GM19035 (cell line): ENCODE data around the gene SETD3.

Experiments
- ATAC-seq: cut with Tn5 transposase; IDR thresholded peaks from one replicate; pipeline ENCODE4 v1.9.1; 2021; ENCODE audit not compliant: unreplicated experiment

SETD3 gene

DNA sequence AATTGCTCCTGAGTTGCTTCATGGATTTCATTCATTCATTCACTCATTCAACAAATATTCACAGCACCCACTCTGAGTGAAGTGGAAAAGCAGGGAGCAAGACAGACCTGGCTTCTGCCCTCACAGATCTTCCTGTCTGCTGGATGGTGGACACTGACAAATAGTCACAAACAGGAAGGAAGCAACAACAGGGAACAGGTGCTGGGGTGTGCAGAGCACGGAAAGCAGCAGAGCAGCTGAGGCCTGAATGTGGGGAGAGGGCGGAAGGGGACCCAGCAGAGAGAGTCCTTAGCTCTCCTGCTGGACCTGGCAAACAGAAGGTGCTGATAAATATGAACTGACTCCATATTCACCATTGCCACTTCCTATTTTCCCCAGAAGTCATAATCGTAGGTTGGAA lies 54.4 kb downstream of the SETD3 start:
- ATAC-seq, result no peak

DNA sequence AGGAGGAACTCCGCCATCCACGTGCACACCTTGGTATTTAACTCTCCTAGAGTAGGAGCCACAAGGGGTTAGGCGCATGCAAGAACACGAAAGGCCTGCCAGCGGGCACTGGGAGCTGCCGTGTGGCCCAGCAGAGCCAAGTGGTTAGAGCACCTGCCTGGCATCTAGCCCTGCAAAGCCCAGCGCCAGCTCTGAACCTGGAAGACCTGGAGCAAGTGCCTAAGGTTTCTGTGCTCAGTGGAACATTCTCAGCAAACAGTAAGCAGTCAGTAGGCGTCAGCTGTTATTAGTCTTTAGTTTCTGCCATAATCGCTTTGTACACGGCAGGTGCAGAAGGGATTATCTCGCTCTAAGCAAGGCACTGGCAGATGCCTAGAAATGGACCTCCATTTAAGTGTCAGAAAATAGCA lies 55.4 kb downstream of the SETD3 start:
- ATAC-seq, result no peak

DNA sequence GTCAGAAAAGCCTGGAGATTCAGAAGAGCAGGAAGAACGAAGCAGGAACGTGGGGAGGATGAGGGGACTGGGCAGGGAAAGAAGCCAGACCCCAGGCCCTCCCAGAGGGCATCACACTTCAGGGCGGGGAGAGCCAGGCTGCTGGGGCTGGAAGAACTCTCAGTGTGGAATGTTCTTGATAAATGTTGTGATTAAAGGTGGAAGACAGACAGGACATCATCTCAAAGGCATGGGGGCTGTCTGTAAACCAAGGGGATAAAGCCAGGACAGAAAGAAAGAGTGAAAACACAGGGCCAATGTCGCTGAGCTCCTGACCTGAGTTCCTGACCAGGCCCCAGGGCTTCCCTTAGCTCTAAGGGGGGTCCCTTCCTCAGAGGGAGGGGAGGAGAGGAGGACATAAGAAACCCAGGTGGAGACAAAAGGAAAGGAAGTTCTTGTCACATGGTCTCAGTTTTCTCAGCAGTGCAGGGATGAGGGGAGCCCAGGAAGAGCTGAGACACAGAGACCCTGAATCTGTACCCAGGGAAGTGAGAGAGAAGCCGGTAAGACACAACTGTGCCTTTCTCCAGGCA lies 56.3 kb downstream of the SETD3 start:
- no peak for ATAC-seq

DNA sequence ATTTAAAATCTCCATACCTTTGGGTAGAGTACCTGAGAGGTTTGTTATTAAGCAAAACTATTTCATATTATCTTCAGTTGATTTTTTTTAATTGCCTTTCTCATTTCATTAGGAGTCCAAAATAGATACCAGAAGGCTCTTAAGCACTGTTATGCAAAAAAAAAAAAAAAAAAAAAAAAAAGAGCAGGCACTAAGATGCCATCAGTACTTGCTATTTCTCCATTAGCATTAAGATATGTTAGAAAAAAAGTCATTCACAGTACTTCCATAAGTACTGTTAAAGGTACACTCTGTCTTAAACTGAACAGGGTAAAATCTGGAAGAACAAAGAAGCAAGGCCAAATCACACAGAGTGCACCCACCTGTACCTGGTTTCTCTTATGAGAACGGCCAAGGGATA lies 57.2 kb downstream of the SETD3 start:
- ATAC-seq, result no peak

GRCh38 chr14:99422228-99423010 lies 58.2 kb downstream of the SETD3 start:
- ATAC-seq, result no peak

DNA sequence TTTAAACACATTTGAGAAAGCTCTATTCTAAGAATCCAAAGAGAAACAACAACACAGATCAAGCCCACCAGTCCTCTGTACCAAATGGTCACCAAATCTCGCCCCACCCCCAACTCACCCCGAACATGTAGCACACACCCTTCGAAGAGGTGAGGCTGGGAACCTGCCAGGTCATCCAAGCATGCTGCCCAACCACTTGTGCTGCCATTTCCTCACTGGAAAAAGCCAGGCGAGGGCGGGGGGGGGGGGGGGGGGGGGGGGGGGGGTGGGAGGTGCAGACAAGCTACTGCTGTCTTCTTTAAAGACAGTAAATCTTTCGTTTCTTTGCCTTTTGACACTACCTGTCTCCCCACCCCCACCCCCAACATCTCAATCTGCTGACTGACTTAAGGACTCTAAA lies 59.9 kb downstream of the SETD3 start:
- no peak for ATAC-seq

GRCh38 chr14:99419905-99420304 lies 60.8 kb downstream of the SETD3 start:
- ATAC-seq, result no peak

- no peak for ATAC-seq
Measured at GRCh38 chr14:99418242-99418641, 62.4 kb downstream of the SETD3 start.

- ATAC-seq, result no peak
Measured at GRCh38 chr14:99416909-99417308, 63.8 kb downstream of the SETD3 start.

DNA sequence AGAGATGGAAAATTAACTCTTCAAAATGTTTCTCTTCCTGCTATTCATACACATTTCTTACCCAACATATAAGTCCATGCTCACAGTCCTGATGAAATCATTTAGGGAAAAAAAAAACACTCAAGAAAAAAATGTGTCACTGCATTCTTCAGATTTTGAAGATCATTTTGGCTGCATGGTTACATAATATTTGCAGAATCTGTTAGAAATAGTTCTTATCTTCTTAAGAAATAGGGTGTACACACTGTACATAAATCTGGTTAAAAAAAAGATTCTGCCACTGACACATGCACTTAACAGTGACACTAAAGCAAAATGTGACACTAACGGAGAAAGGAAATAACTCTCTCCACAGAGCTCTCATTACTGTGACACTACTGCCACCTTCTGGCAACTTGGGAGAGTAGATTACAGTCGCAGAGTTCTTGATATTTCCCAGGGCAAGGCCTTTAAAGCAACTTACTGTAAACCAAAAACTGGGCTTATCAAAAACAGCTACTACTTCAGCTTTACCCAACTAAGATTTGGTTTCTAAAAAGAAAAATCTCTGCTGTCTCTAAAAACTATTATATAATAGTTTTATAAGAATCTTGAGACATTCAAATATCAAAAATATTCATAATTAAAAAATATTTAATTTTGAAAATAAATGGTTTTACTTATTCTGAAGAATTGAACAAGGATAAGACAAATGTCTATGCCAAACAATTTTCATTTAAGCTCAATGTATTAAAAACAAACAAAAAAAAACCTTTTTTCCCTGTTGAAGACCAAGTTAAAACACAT lies 65.0 kb downstream of the SETD3 start:
- ATAC-seq, result peak; percentile 88

DNA sequence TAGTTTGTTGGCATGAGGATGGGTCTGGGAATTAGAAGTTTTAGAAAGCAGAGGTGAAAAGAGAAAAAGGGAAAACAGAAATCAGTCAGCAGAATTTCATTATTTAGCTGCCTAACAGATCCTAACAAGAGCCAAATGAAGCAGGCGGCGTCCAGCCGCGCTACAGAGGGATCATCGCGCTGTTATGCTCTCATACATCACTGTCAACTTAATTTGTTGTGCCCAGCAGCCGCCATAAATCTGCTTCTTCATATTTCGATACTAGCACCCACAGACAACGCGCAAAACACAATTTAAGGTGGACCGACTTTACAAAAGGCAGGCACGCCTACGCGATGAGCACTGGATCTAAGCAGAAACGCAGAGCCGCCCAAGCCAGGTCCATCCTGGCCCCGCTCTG lies 66.7 kb downstream of the SETD3 start:
- no peak for ATAC-seq

GRCh38 chr14:99413172-99413571 lies 67.5 kb downstream of the SETD3 start:
- ATAC-seq, result no peak

GRCh38 chr14:99412117-99413061 lies 68.3 kb downstream of the SETD3 start:
- ATAC-seq, result no peak

GRCh38 chr14:99410019-99410418 lies 70.6 kb downstream of the SETD3 start:
- ATAC-seq, result no peak

DNA sequence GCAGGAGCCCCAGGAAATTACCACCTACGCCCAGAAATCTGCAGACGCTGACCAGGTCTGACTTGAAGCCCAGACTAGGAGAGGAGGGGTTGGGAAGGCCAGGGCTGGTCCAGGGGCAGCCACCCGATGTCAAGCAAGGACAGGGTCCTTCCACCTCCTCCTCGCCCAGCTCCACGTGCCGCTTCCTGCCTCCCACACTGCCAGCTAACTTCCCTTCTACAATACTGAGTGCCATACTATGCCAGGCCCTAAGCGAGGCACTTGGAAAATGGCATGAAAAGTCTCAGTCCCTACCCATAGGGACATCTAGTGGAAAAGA lies 71.7 kb downstream of the SETD3 start:
- ATAC-seq, result no peak

GRCh38 chr14:99408286-99408970 lies 72.2 kb downstream of the SETD3 start:
- ATAC-seq, result no peak

DNA sequence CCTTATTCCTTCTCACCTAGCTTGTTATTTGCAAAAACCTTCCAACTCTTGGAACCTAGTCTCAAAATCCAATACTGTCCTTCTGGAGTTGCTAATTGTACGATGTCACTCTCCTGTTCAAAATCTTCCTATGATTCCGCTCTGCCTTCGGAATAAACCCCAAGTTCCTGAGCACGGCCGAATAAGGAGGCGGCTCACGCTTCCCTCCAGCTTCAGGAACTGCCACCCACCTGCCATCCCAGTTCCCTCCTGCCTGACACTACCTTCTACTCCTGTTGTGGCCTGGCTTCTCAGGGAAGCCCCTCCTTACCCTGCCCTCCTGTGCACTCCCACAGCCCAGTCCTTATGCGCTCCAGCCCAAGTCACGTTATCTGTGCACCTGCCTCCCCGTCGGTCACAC lies 73.2 kb downstream of the SETD3 start:
- ATAC-seq, result no peak

- ATAC-seq, result no peak
Measured at GRCh38 chr14:99402950-99403349, 77.7 kb downstream of the SETD3 start.

GRCh38 chr14:99402285-99402648 lies 78.4 kb downstream of the SETD3 start:
- no peak for ATAC-seq

DNA sequence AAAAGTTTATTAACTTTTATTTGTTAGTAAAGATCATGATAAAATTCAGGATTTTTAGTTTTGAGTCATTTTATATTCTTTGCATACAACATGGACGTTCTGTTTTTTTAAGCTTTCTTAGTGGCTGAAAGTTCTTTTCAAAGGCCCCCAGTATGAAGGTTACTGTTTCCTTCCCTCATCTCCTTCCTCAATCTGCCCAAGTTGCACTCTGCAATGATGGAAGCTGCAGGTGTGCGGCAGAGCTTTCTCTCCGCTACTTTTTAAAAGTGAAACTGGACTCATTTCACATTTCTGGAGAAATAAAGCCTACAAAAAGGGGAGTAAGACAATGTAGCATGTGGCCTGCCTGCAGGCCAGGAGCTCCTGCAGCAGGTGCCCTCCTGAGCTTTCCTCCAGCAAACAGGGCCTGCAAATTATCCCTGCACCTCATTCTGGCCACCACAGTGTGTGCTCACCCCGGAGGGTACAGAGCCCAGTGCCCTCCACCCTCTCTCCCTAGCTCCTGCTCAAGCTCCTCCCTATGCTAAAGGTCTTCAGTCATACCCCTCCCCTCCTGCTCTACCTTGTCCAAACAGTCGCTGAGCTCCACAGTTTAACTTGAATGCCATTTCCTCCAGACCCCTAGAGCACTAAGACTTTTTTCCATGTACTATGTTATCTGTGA lies 78.9 kb downstream of the SETD3 start:
- ATAC-seq, result no peak
